H9 (cell line): ENCODE measurements around the gene RGL1. TPM values are rescaled to one million over a fixed set of nuclear protein-coding genes. Genes with fewer than 3 reads are reported as not detected.

Experiments
- DNase-seq: peaks from one replicate; pipeline ENCODE4 v3.0.0-alpha.2; 2017
- H2AFZ ChIP-seq: one replicate; pipeline ENCODE4 v1.6.1; 2013; ENCODE audit warnings: mild to moderate bottlenecking, low read length, control low read depth, moderate library complexity
- H2AK5ac ChIP-seq: 2 replicates; pipeline ENCODE4 v1.6.1; 2013; ENCODE audit warnings: low read length, control low read depth, mixed read lengths; ENCODE audit not compliant: insufficient read length
- H2BK120ac ChIP-seq: one replicate; pipeline ENCODE4 v1.6.1; 2013; ENCODE audit warnings: low read depth, mild to moderate bottlenecking, low read length, control low read depth, inconsistent platforms; ENCODE audit not compliant: poor library complexity, severe bottlenecking
- H2BK12ac ChIP-seq: 2 replicates; pipeline ENCODE4 v1.6.1; 2013; ENCODE audit warnings: low read length, control low read depth, mixed read lengths, low read depth; ENCODE audit not compliant: insufficient read length
- H2BK15ac ChIP-seq: 2 replicates; pipeline ENCODE4 v1.6.1; 2013; ENCODE audit warnings: low read depth, low read length, control low read depth
- H2BK20ac ChIP-seq: one replicate; pipeline ENCODE4 v1.6.1; 2013; ENCODE audit warnings: low read depth, mild to moderate bottlenecking, low read length, control low read depth, inconsistent platforms; ENCODE audit not compliant: poor library complexity, severe bottlenecking
- H2BK5ac ChIP-seq: 2 replicates; pipeline ENCODE4 v1.6.1; 2013; ENCODE audit warnings: low read length, control low read depth, mixed read lengths; ENCODE audit not compliant: insufficient read length
- H3K14ac ChIP-seq: 2 replicates; pipeline ENCODE4 v1.6.1; 2013; ENCODE audit warnings: low read length, control low read depth; ENCODE audit not compliant: insufficient read depth
- H3K18ac ChIP-seq: 2 replicates; pipeline ENCODE4 v1.6.1; 2013; ENCODE audit warnings: low read depth, mild to moderate bottlenecking, mixed read lengths, low read length, control low read depth; ENCODE audit not compliant: insufficient read length
- H3K23ac ChIP-seq: 2 replicates; pipeline ENCODE4 v1.6.1; 2013; ENCODE audit warnings: low read length, control low read depth, mixed read lengths, low read depth; ENCODE audit not compliant: insufficient read length
- H3K23me2 ChIP-seq: 2 replicates; pipeline ENCODE4 v1.6.1; 2013; ENCODE audit warnings: low read depth, mild to moderate bottlenecking, mixed read lengths, low read length, control low read depth; ENCODE audit not compliant: insufficient read length, poor library complexity, severe bottlenecking
- H3K27ac ChIP-seq: 2 replicates; pipeline ENCODE4 v1.5.1; 2013; ENCODE audit warnings: low read length, control low read depth, mixed read lengths, low read depth; ENCODE audit not compliant: insufficient read length
- H3K27me3 ChIP-seq: 2 replicates; pipeline ENCODE4 v1.6.1; 2013; ENCODE audit warnings: low read length, control low read depth, inconsistent platforms; ENCODE audit not compliant: insufficient read depth
- H3K4ac ChIP-seq: 2 replicates; pipeline ENCODE4 v1.6.1; 2013; ENCODE audit warnings: low read depth, mild to moderate bottlenecking, control low read depth, inconsistent platforms, low read length, moderate library complexity
- H3K4me1 ChIP-seq: 2 replicates; pipeline ENCODE4 v1.6.1; 2013; ENCODE audit warnings: low read length, control low read depth, inconsistent platforms; ENCODE audit not compliant: insufficient read depth
- H3K4me2 ChIP-seq: 2 replicates; pipeline ENCODE4 v1.6.1; 2013; ENCODE audit warnings: low read length, control low read depth, mixed read lengths; ENCODE audit not compliant: insufficient read length, insufficient read depth
- H3K56ac ChIP-seq: 2 replicates; pipeline ENCODE4 v1.6.1; 2013; ENCODE audit warnings: low read depth, mild to moderate bottlenecking, mixed read lengths, low read length, control low read depth; ENCODE audit not compliant: insufficient read length
- H3K79me1 ChIP-seq: 2 replicates; pipeline ENCODE4 v1.6.1; 2013; ENCODE audit warnings: low read depth, mild to moderate bottlenecking, moderate library complexity, low read length, control low read depth, inconsistent platforms; ENCODE audit not compliant: insufficient read depth, poor library complexity, severe bottlenecking
- H3K79me2 ChIP-seq: 2 replicates; pipeline ENCODE4 v1.6.1; 2013; ENCODE audit warnings: low read length, control low read depth, inconsistent platforms; ENCODE audit not compliant: insufficient read depth
- H3K9ac ChIP-seq: 2 replicates; pipeline ENCODE4 v1.6.1; 2013; ENCODE audit warnings: low read length, control low read depth, mixed read lengths; ENCODE audit not compliant: insufficient read length; ENCODE audit errors: extremely low read depth
- H3K9me3 ChIP-seq: one replicate; pipeline ENCODE4 v1.6.1; 2013; ENCODE audit warnings: low read depth, low read length, inconsistent platforms; ENCODE audit not compliant: control insufficient read depth
- H3T11ph ChIP-seq: one replicate; pipeline ENCODE4 v1.6.1; 2013; ENCODE audit warnings: mild to moderate bottlenecking, low read length, control low read depth, inconsistent platforms
- H4K20me1 ChIP-seq: one replicate; pipeline ENCODE4 v1.6.1; 2013; ENCODE audit not compliant: control insufficient read depth, insufficient read length, insufficient read depth
- H4K5ac ChIP-seq: 2 replicates; pipeline ENCODE4 v1.6.1; 2013; ENCODE audit warnings: low read depth, mild to moderate bottlenecking, mixed read lengths, low read length, control low read depth; ENCODE audit not compliant: insufficient read length
- H4K8ac ChIP-seq: replicated peaks from 2 replicates; pipeline ENCODE4 v1.6.1; 2013; ENCODE audit warnings: low read length, control low read depth, mixed read lengths, low read depth; ENCODE audit not compliant: insufficient read length
- H4K91ac ChIP-seq: 2 replicates; pipeline ENCODE4 v1.6.1; 2013; ENCODE audit warnings: low read depth, mild to moderate bottlenecking, moderate library complexity, mixed read lengths, low read length, control low read depth; ENCODE audit not compliant: insufficient read length
- H3K27ac Mint-ChIP-seq, 3 experiments: 2 replicates in 2 of 3; 3 replicates in 1 of 3; pipeline ENCODE4 v1.8.0; 2020 to 2021; ENCODE audit warnings: mixed read lengths in 3 of 3, mild to moderate bottlenecking in 1 of 3, moderate library complexity in 1 of 3
- H3K27me3 Mint-ChIP-seq: 2 replicates; pipeline ENCODE4 v1.8.0; 2021; ENCODE audit warnings: low read depth, mild to moderate bottlenecking, moderate library complexity, mixed read lengths
- H3K36me3 Mint-ChIP-seq, 3 experiments: 2 replicates in 2 of 3; 3 replicates in 1 of 3; pipeline ENCODE4 v1.8.0; 2020 to 2021; ENCODE audit warnings: low read depth in 3 of 3, mixed read lengths in 3 of 3; ENCODE audit not compliant: insufficient read depth in 1 of 3
- H3K4me1 Mint-ChIP-seq, 2 experiments: 2 replicates each; pipeline ENCODE4 v1.8.0; 2020; ENCODE audit warnings: mixed read lengths in 2 of 2
- H3K4me3 Mint-ChIP-seq, 2 experiments: 2 replicates in 1 of 2; 3 replicates in 1 of 2; pipeline ENCODE4 v1.8.0; 2020 to 2021; ENCODE audit warnings: mild to moderate bottlenecking in 2 of 2, mixed read lengths in 2 of 2, moderate library complexity in 1 of 2
- H3K9me3 Mint-ChIP-seq, 2 experiments: 2 replicates in 1 of 2; 3 replicates in 1 of 2; pipeline ENCODE4 v1.8.0; 2020; ENCODE audit warnings: mild to moderate bottlenecking in 2 of 2, mixed read lengths in 2 of 2, moderate library complexity in 1 of 2
- CTCF ChIP-seq: fragments of 200-600 bp; sonication (generic); conservative IDR thresholded peaks from 3 replicates; pipeline ENCODE4 v1.8.0; 2021; ENCODE audit warnings: antibody characterized with exemption, mild to moderate bottlenecking
- WGBS: extraction: QIAGEN DNeasy Blood & Tissue Kit; methylation state at CpG from one replicate; pipeline ENCODE4 v1.1.7; 2013; ENCODE audit warnings: missing lambda C conversion rate, low lambda C conversion rate, mixed read lengths; ENCODE audit not compliant: insufficient read length; ENCODE audit errors: extremely low coverage; 5-methylcytosine and 5-hydroxymethylcytosine counted together
- total RNA-seq: library from RNA; stranded (reverse); gene quantifications from 2 replicates; pipeline ENCODE4 v1.2.1, GENCODE V29; 2021

The RGL1 gene
- total RNA-seq, 1 experiment from 2014 or later = 1.4 TPM

- Mint-ChIP-seq H3K4me1 (no peaks in the 10 kb centered on the region), H3K27ac (no peak overlapping the region), H3K4me3 (no peak overlapping the region), H3K36me3 (no peaks in the 10 kb centered on the region; a peak in 1 of 7 replicates), H3K9me3 (no peaks in the 10 kb centered on the region), H3K27me3 (no peaks in the 10 kb centered on the region)
- TF ChIP-seq CTCF = no peak
- Histone ChIP-seq H2AFZ (no peak overlapping the region), H3K4ac (no peak overlapping the region), H3K79me2 (no peaks in the 10 kb centered on the region), H3K9me3 (no peaks in the 10 kb centered on the region), H3K4me1 (no peaks in the 10 kb centered on the region), H2BK15ac (no peak overlapping the region), H4K20me1 (no peaks in the 10 kb centered on the region), H3K23me2 (no peaks in the 10 kb centered on the region), H2BK12ac (no peak overlapping the region), H4K8ac (no peak overlapping the region), H4K91ac (no peak overlapping the region), H3K27ac (no peak overlapping the region), H2BK120ac (no peak overlapping the region), H2BK5ac (no peak overlapping the region), H3K18ac (no peak overlapping the region), H3K56ac (no peak overlapping the region), H2AK5ac (no peak overlapping the region), H2BK20ac (no peak overlapping the region), H3T11ph (no peak overlapping the region), H4K5ac (no peak overlapping the region), H3K79me1 (no peaks in the 10 kb centered on the region), H3K27me3 (no peaks in the 10 kb centered on the region), H3K14ac (no peak overlapping the region), H3K9ac (no peak overlapping the region), H3K4me2 (no peak overlapping the region), H3K23ac (no peak overlapping the region)
- WGBS = no CpG with 5 or more reads among the region's 5 CpGs
- no peak for DNase-seq
Observed at GRCh38 chr1:183903101-183903500, 98.2 kb downstream of the RGL1 start.
